GM12892 (cell line): ENCODE results near the gene MAPK6.

Experiments used
- POLR2A ChIP-seq: IDR thresholded peaks from 2 replicates; pipeline ENCODE4 v1.6.1; 2011; ENCODE audit warnings: low read depth, low read length, control low read depth
- POLR2AphosphoS5 ChIP-seq: IDR thresholded peaks from 2 replicates; pipeline ENCODE4 v1.6.1; 2011; ENCODE audit warnings: low read depth, low read length, control low read depth
- TAF1 ChIP-seq: IDR thresholded peaks from 2 replicates; pipeline ENCODE4 v1.6.1; 2011; ENCODE audit warnings: low read depth, mild to moderate bottlenecking, control low read depth, low read length, borderline replicate concordance

DNA sequence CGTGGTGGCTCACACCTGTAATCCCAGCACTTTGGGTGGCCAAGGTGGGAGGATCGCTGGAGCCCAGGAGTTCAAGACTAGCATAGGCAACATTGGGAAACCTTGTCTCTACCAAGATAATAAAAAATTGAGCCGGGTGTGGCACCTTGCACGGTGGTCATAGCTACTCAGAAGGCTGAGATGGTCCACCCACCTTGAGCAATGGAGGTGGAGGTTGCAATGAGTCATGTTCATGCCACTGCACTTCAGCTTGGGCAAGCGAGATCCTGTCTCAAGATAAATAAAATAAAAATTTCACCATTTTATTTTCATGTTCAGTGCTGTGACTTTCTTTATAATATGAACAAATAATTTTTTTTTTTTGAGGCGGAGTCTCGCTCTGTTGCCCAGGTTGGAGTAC lies 12.5 kb downstream of the MAPK6 start:
- no peak for TF ChIP-seq TAF1
- TF ChIP-seq POLR2A, result no peak
- no peak for TF ChIP-seq POLR2AphosphoS5
